Posterior vena cava (tissue), 2 donors: ENCODE data around the gene NXPE3. TPM values are rescaled to one million over a fixed set of nuclear protein-coding genes. Genes with fewer than 3 reads are reported as not detected.

Experiments
- DNase-seq: peaks from one replicate; pipeline ENCODE4 v3.0.0-alpha.2; 2020; ENCODE audit warnings: low spot score
- intact Hi-C, 2 donors: fragments of 100-400 bp; cut with DNase I; formaldehyde crosslinking; loops; one replicate each; pipeline versions ENCODE4 v1.14.1 to v1.14.2; 2022 to 2023
- total RNA-seq, 2 donors: library from RNA; stranded (reverse); fragmentation: NEBNext Ultra II Directional; extraction: Animal tissue kit (Norgen Biotek cat#: 25700); gene quantifications; one replicate each; pipeline ENCODE4 v1.2.1, GENCODE V29; 2021
- donor health status: DM: yes; HTN: yes; CAD: no.
- donor health status: DM: yes; HTN: yes; CAD: no.

Gene NXPE3
- total RNA-seq, 2 donors from 2014 or later: 21.0 to 21.1 TPM

DNA sequence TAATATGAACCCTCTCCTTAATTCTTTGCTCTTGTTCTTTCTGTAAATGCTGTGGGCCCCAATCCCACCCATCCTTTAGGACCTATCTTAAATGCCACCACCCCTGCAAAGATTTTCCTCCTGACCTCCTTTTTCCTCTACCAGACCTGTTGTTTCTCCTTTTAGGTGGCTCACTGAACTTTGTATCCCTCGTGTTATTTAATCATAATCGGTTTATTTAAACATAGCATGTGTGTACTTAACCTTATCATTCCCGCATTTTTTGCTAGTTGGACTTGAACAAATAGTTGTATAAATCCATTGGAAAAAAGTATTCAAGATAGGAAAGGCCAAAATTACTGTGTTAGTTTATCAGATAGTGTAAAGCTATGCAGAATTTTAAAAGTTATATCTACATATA is 69.3 kb downstream of the NXPE3 start:
- intact Hi-C loops: no loop called here
- DNase-seq: no peak

DNA sequence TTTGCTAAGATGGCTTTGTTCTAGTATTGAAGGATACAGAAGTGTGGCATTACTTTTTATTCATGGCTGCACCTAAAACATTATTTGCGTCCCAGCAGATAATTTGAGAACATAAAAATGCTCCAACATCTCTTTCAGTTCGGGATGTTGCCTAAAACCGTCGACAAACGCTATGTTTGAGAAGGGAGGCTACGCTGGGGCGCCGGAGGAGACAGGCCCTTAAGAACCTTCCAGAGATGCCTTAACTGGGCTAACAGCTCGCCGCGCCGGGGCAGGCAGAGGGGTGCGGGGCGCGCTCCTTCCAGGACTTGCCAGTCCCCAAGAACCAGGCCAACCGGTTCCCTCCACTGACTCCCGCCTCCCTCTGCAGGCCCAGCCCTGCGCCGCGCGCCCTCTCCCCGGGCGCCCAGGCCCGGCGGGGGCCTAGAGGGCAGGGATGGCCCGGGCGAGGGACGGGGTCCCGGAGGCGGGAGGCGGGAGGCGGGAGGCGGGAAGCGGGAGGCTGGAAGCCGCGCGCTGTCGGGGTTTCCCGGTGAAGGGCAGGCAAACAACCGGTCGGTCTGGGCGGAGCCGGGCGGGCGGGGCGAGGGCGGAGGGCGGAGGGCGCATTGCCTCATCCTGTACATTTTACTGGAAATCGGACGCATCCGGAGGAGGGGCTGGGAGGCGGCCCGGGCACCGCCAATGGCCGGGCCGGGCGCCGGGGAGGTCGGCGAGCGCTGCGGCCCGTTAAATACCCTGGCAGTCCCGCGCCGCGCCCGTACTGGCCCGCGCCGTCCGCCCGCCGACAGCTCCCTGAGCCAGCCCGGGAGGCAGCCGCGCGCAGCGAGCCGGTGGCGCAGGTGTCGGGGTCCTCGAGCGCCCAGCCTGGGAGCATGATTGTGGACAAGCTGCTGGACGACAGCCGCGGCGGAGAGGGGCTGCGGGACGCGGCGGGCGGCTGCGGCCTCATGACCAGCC is 70.0 kb downstream of the NXPE3 start, which contains the start of gene NFKBIZ:
Gene NFKBIZ, plus strand, starts transcription at position 761 of the 960 bp plus-strand sequence. Its CDS starts 115 bp downstream, at position 876.
- intact Hi-C loops: no loop called here
- peak; percentile 99 for DNase-seq

DNA sequence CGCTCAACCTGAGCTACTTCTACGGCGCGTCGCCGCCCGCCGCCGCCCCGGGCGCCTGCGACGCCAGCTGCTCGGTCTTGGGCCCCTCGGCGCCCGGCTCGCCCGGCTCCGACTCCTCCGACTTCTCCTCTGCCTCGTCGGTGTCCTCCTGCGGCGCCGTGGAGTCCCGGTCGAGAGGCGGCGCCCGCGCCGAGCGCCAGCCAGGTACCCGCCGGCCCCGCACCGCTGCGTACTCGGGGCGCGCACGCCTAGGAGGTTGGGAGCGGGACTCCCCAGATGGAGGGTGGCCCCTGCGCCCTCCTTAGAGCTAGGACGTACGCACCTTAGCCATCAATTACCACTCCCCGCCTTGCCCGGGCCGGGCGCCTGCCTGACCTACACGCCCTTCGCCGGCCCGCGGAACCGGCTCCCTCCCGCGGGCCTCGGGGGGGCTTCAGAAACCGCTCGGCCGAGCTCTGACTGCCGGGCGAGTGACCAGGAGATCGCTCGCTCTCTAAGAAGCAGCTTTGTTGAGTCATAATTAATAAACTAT is 70.8 kb downstream of the NXPE3 start:
- DNase-seq: peak; percentile 89
- intact Hi-C loops: loop anchor here in 1 of 2 donors (10.0 kb wide), 1 partner anchor 235 kb away; no protein-coding TSS in a partner anchor

DNA sequence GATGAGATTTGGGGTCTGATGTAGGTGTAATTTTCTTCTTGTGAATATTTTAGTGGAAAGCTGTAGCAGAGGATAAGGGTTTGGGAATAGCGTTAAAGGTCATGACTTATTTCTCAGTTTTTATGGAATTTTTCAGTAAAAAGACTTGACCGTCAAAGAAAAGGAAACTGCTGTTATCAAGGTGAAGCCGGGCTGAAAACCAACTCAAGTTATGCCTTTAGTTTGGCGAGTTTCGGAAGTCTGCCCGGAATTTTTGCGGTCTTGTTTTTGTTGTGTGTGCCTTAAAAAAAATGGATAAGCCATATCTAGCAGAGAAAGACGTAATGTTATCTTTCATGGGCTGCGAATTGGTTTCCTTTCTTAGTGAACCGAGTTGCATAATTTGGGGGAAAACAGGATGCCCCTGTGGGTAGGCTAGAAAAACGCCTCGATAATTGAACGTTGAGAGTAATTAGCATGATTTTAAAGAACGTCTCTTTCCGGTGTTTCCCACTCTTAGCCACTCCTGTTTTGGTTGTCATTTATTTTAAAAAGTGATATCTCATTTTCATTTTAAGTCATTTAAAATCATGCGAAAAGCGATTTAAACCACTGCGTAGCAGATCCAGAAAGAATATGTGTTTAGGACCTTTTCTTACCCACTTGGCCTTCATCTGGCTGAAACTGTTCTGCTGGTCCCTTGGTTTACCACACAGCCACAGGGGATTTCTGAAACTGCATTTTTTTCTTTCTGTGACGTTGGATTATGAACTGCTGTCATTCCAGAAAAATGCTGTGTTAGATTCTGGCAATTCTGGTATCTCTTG is 71.4 kb downstream of the NXPE3 start:
- no peak for DNase-seq

DNA sequence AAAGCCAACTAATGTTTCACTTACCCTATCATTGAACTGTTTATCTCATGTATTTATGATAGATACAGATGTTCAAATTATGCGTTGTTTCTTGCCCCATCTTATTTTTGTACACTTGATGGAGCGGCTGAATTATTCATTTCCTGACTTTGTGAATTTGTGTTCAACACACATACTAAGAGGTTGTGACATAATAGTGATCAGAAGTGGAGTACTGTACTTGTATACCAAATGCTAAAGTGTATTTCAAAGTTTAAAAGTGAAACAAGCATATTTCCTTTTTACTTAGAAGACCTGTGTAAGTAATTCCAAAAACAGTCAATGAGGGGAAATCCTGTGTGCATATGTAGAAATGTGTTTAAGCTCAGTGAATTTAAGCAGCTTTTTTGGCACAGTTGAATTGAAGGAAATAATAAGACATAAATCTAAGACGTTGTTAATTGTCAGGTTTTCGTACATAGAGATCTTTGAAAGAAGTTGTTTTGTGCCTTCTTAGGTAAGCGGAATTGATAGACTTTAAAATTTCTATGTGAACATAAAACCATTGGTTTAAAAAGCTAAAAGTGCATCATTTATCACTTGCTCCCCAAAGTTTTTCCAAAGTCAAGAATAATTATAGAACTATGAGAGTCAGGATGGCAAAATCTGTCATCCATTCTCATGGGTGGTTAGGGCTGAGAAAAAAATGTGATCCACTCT is 72.2 kb downstream of the NXPE3 start:
- intact Hi-C loops: loop anchor here in 1 of 2 donors (10.0 kb wide), 1 partner anchor 234 kb away; no protein-coding TSS in a partner anchor
- no peak for DNase-seq

More for the DNA sequence above, 71.4 kb downstream of the NXPE3 start:
- intact Hi-C loops: loop anchor here in 1 of 2 donors (10.0 kb wide), 1 partner anchor 234 kb away; no protein-coding TSS in a partner anchor

DNA sequence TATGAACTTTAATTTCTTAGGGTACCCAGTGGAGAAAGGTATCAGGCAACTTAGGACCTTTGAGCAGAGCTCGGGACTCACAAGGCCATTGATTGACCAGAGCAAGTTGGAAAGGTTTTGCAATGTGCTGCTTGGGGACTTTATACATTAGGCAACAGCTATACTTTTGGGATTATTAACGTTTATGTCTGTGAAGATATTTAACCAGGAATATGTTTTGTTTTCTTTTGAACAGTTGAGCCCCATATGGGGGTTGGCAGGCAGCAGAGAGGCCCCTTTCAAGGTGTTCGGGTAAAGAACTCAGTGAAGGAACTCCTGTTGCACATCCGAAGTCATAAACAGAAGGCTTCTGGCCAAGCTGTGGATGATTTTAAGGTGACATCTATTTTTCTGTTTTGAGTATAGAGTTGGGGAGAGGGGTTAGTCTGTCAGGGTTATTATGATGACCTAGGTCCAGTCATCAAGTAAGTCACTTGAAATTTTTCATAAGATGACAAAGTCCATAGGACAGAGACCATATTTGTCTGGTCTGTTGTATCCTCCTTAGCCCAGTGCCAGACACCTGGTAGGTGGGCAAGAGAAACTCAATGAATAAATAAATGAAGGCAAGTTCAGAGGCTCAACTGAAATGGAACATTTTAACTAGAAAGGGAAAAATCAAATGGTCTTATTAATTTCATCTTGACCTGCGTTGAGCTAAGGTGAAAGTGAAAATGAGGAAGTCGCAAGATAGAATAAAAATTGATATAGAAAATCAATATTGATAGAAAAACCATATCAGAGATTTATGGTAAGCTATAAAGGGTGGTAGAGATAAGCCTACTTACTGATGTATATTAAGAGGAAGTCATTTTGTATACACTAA is 73.1 kb downstream of the NXPE3 start:
- no peak for DNase-seq
- intact Hi-C loops: loop anchor here in 1 of 2 donors (10.0 kb wide), 1 partner anchor 233 kb away; no protein-coding TSS in a partner anchor

DNA sequence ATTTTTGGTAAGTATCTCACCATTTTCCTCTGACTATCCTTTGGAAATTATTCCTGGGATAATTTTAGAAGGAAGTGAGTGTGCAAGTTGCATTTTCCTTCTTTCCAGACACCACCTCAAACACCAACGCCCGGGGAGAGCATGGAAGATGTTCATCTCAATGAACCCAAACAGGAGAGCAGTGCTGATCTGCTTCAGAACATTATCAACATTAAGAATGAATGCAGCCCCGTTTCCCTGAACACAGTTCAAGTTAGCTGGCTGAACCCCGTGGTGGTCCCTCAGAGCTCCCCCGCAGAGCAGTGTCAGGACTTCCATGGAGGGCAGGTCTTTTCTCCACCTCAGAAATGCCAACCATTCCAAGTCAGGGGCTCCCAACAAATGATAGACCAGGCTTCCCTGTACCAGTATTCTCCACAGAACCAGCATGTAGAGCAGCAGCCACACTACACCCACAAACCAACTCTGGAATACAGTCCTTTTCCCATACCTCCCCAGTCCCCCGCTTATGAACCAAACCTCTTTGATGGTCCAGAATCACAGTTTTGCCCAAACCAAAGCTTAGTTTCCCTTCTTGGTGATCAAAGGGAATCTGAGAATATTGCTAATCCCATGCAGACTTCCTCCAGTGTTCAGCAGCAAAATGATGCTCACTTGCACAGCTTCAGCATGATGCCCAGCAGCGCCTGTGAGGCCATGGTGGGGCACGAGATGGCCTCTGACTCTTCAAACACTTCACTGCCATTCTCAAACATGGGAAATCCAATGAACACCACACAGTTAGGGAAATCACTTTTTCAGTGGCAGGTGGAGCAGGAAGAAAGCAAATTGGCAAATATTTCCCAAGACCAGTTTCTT is 74.2 kb downstream of the NXPE3 start:
- intact Hi-C loops: loop anchor here in 1 of 2 donors (10.0 kb wide), 1 partner anchor 232 kb away; no protein-coding TSS in a partner anchor
- no peak for DNase-seq

DNA sequence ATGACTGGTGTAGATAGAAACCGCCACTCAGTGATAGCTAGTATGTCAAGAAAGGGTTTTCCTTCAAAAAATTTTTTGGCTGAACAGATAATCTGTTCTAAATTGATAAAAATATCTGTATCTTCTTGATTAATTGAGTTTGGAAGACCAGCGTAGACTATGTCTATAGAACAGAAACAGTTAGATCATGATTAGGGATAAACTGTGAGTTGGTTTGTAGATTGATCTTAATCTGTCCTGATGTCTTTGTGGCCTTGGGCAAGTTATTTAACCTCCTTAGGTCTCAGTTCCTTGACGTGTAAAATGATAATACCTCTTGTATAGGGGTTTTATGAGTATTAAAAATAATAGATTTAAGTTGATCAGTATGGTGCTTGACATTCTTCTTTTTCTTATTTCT is 75.0 kb downstream of the NXPE3 start:
- intact Hi-C loops: loop anchor here in 1 of 2 donors (10.0 kb wide), 1 partner anchor 231 kb away; no protein-coding TSS in a partner anchor

DNA sequence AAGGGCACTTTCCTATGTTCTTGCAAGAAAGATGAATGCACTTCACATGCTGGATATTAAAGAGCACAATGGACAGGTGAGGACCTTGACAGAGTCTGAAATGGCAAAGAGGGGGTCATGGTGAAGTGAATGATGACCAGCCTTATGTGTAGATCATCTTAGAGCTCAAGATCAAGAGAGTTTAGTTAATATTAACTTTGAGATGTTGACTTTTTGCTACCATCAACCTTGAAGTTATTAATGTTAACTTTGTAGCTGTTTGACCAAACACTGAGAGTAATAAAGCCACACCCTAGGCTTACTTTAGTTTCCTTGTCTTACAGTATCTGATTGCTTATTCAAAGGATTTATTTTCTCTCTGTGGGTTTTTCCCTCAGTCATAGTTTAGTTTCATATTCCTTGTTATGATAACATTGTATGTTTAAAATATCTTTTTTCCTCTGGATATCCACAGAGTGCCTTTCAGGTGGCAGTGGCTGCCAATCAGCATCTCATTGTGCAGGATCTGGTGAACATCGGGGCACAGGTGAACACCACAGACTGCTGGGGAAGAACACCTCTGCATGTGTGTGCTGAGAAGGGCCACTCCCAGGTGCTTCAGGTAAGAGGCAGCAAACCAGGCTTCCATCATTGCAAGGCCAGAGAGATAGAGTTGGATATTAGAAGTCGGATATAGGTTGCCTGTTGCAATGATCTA is 75.7 kb downstream of the NXPE3 start:
- no peak for DNase-seq
- intact Hi-C loops: loop anchor here in 1 of 2 donors (10.0 kb wide), 1 partner anchor 230 kb away; no protein-coding TSS in a partner anchor

More for the DNA sequence above, 75.0 kb downstream of the NXPE3 start:
- no peak for DNase-seq

DNA sequence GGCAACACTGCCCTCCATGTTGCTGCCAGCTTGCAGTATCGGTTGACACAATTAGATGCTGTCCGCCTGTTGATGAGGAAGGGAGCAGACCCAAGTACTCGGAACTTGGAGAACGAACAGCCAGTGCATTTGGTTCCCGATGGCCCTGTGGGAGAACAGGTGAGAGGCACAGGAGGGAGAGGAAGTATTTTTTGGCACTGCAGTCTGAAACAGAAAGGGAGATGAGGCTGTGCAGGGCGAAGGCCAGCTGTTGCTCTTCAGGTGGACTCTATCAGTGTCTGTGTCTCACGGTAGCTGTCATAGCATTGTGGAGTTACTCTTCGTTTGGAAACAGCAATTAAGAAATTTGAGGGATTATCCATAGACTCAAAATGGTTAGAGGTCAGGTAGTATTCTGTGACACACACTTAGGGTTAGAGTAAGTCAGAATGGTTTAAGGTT is 78.3 kb downstream of the NXPE3 start:
- no peak for DNase-seq

DNA sequence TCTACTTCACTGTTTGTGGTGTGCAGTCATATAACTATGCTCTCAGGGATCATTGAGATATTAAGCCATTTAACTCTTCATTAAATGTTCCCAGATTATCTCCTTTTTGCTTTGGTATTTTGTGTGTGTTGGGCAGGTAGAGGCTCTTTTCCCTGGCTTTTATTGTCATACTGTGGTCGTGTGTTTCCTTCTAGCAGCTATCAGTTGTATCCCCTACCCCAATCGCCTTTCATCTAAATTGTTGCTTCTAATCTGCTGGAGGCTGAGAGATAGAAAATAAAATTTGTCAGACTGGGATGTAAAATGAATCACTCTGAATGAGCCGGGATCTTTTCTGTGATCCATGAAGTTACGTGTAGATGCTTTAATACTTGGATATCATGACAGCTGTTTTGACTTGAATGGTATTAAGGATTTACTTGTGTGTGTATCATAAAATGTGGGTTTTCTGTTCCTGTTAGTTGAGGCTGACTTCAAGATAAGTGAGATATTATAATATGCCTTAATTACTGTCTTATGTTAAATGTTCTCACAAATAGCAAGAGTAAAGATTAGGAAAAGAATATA is 79.5 kb downstream of the NXPE3 start:
- no peak for DNase-seq
- intact Hi-C loops: loop anchor here in 1 of 2 donors (10.0 kb wide), 1 partner anchor 226 kb away; no protein-coding TSS in a partner anchor

More for the DNA sequence above, 78.3 kb downstream of the NXPE3 start:
- intact Hi-C loops: loop anchor here in 1 of 2 donors (10.0 kb wide), 1 partner anchor 227 kb away; no protein-coding TSS in a partner anchor

DNA sequence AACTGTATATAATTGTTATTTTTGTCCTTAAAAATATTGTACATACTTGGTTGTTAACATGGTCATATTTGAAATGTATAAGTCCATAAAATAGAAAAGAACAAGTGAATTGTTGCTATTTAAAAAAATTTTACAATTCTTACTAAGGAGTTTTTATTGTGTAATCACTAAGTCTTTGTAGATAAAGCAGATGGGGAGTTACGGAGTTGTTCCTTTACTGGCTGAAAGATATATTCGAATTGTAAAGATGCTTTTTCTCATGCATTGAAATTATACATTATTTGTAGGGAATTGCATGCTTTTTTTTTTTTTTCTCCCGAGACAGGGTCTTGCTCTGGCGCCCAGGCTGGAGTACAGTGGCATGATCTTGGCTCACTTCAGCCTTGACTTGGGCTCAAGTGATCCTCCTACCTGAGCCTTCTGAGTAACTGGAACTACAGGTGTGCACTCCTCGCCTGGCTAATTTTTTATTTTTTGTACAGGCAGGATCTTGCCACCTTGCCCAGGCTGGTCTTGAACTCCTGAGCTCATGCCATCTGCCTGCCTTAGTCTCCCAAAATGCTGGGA is 81.0 kb downstream of the NXPE3 start:
- DNase-seq: no peak
- intact Hi-C loops: loop anchor here (10.0 kb wide), 1 partner anchor 225 kb away; no protein-coding TSS in a partner anchor

DNA sequence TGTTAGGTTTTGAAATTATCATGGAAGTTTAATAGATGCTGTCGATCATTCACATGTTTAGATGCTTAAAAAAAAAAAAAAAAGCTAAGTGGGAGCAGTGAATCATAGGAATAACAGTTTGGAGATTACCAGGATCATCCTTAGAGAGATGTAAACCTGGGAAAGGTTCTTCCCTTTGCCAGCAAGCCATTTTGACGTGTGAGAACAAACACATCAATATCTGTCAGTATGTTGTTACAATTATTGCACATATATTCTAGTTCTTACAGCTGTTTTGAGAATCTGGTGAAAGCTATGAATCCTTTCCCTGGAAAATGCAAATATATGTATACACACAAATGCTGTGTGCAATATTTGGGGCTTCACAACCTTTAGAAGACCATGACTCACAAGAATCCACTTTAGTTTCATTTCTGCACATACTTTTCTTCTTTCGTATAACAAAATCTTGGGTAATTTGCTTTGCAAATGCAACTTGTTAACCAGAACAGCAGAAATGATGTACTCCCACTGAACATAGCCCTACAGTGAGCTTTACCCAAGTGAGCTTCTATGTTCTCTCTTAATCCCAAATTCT is 82.3 kb downstream of the NXPE3 start:
- DNase-seq: no peak
- intact Hi-C loops: loop anchor here in 1 of 2 donors (10.0 kb wide), 1 partner anchor 224 kb away; no protein-coding TSS in a partner anchor

DNA sequence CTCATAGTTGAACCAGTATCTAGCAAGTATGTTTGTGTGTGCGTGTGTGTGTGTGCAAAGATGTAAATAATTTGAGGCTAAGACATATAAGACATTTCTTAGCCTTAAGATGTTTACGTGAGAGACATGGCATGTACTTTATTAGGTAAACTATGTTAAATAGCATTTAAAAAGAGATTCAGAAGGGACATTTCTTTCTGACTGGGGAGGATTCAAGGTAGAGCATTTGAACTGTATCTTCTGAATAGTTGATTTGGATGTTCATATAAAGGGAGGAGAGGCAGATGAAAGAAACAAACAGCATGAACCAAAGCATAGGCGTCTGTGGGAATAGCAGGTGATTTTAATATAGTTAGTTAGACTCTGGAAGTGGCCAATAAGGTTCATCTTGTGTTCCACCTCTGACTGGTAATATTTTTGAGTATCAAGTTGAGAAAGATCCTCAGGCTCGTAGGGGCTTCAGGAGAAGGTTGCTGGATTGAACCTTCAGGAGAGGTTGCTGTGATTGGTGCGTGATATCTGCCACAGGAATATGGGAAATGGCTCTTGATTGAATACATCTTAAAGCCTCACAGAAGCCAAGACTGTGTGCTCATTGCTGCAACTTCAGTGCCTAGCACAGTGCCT is 82.9 kb downstream of the NXPE3 start:
- no peak for DNase-seq
- intact Hi-C loops: loop anchor here in 1 of 2 donors (10.0 kb wide), 1 partner anchor 223 kb away; no protein-coding TSS in a partner anchor
